Hepatic stellate cell (primary cell): ENCODE data around the gene MIF4GD.
"Not testable (repeated sequence)": the region's sequence is repeated elsewhere in the genome, so short reads cannot be mapped to it uniquely, and the experiment has no call there.

ENCODE experiments used
- DNase-seq: peaks from one replicate; pipeline ENCODE4 v3.0.0; 2011; ENCODE audit warnings: low spot score

The MIF4GD gene

DNA sequence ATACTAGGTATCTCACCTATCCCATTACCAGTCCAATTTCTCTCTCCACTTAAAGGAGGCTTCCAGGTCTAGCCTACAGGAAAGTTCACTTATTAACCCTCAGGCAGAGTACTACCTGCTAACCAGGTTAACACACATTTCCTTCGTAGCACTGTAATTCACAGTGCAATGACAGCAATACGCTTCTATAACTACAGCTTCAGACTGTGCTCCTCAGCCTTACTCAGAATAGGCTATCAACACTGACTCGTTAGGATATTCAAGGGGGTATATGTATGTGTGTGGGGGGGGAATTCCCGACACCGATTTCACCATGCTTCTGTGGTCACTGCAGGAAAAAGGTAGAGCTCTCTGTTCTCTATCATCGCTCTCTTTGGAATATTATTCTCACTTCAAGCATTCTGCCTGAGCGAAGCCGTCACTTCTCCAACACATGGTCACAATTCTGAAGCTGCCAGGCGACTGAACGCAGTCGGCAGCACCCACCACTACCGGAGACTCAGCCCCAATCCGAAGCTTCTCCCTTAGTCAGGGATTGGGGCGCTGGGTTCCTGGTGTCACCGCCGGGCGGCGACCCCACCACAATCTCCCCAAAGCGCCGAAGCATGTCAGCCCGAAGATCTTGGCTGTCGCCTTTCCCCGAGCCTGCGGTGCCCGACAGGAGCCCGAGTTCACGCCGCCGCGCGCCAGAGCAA is 10.2 kb downstream of the MIF4GD start:
- no peak for DNase-seq

DNA sequence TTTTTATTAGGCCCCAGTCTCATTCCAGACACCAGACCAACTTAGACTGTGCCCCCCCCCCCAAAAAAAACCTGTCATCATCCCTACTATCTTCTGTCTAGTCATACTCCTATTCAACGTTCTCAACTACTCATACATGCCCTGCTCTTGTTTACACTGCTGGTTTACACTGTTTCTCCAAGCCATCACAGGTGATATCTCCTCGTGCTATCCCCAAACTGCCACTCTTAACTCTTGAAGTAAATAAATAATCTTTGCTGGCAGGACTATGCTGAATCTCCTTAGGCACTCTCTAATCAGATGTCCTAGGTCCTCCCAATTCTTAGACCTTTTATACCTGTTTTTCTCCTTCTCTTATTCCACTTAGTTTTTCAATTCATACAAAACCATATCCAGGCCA is 13.8 kb downstream of the MIF4GD start:
- DNase-seq: not testable (repeated sequence)

DNA sequence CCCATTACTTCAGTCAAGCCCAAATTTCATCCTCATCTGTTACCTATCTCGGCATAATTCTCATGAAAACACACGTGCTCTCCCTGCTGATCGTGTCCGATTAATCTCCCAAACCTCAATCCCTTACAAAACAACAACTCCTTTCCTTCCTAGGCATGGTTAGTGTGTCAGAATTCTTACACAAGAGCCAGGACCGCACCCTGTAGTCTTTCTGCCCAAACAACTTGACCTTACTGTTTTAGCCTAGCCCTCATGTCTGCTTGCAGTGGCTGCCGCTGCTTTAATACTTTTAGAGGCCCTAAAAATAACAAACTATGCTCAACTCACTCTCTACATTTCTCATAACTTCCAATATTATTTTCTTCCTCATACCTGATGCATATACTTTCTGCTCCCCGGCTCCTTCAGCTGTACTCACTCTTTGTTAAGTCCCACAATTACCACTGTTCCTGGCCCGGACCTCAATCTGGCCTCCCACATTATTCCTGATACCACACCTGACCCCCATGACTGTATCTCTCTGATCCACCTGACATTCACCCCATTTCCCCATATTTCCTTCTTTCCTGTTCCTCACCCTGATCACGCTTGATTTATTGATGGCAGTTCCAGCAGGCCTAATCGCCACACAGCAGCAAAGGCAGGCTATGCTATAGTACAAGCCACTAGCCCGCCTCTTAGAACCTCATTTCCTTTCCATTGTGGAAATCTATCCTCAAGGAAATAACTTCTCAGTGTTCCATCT is 14.9 kb downstream of the MIF4GD start:
- not testable (repeated sequence) for DNase-seq

DNA sequence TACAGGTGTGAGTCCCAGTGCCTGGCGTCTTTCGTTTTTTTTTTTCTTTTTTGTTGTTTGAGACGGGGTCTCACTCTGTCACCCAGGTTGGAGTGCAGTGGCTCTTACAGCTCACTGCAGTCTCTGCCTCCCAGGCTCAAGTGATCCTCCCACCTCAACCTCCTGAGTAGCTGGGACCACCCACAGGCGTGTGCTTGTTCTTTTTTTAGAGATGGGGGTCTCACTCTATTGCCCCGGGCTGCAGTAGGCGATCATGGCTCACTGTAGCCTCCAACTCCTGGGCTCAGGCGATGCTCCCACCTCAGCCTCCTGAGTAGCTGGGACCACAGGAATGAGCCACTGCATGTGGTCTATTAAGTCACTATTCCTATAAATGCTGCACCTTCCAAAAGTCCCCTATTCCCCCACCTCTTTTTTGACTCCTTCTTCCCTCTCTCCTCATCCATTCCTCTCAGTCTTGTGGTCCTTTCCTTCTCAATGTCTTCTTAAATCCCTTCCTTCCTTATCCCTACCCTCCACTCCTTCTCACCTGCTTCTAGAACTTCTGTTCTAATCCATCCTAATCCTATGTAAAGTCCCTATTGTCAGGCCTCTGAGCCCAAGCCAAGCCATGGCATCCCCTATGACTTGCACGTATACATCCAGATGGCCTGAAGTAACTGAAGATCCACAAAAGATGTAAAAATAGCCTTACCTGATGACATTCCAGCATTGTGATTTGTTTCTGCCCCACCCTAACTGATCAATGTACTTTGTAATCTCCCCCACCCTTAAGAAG is 18.8 kb downstream of the MIF4GD start:
- DNase-seq: no peak

DNA sequence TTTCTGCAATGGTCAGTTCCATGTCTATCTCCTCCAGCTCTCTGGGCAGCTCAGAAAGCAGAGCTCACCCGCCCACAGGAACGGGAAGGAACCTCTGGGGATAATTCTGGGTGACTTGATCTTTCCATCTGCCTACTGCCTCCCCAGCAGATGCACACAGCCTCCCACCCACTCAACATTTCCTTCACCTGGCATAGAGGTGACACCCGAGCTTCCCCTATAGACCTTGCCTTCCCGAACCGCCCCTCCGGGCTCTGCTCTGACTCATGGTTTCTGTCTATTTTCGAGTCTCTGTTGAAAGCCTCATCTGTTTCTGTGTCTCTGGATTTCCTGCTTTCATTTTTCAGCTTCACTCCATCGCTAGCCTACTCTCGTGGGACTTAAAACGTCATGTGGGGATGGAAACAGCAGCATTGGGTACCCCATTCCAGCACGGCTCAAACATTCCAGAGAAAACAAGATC is 21.0 kb downstream of the MIF4GD start:
- DNase-seq: peak; percentile 95

DNA sequence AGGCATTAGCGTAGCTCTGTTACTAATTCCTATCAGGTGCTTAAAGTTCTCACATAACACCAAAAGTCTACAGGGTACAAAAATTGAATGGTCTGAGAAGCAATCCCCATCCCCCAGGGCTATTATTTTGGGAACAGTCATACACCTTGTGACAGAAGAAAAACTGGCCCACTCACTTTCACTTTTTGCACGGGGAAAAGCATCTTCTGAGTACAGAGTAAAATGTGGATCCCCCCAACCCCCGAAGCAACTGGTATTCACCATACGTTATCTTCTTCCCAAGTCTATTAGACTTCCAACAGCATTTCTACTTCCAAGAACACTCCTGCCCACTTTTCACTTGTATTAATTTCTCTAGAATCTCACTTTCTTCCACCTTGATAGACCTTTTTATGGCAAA is 21.5 kb downstream of the MIF4GD start:
- no peak for DNase-seq

DNA sequence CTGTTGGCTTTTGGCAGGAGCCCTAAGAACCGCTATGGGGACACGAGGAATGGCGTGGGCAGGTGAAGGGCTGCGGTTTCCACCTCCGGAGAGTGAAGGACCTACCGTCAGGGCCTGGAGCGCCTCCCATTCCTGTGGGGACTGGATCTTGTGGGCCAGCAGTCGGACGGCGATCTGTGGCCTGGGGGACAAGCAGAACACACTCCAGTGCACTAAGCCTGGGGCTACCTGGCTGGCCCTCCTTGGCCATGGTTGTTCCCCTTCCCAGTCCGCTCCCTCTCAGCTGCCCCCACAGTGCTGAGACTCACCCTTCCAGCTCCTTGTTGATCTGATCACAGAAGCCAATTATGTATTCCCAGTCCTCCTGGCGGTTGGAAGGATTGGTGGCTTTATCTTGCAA is 24.6 kb downstream of the MIF4GD start:
- DNase-seq: no peak

DNA sequence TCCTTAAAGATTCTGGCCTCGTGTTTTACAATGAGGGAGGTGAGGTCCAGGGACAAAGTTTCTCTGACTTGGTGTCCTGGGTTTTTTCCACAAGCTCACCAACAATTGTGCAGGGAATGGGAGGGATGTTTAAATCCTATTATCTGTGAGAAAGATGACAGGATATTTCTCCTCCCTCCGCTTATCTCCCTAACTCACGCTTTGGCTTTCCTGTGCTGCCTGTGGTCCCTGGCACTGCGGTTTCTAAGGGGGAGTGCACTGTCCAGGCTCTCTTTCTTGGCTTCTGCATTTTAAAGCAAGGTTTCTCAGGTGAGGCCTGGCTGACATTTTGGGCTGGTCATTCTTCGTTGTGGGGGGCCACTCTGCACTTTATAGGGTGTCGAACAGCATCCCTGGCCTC is 26.0 kb downstream of the MIF4GD start:
- no peak for DNase-seq

DNA sequence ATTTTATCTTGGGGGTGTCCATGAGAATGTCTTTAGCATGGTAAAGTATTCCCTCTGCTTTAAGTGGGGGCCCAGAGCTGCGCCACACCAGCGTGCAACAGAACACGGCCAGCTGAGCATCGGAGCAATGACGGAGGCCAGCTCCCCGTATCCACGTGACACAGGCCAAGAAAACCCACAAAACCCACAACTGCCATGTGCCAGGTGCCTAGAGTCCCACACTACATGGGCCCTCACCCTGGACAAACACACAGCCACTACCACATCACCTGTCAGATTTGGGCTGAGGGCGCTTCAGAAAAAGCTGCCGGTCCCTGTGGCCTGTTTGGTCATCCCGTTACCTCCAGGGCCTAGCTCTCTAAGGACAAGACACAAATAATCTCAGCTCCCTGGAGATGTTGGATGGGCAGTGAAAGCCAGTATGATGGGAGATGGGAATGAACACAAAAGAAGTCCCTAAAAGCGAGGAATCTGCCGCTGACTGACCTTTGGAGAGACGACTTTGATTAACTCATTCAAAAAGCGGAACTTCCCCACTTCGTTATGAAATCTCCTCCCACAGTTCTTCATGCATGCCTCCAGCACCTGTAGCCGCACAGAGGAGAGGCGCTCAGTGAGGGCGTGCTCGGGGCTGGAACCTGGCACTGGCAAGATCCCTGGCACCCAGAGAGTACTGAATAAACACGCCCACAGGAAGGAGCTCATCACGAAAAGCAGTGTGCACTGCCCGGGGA is 26.7 kb downstream of the MIF4GD start:
- no peak for DNase-seq

DNA sequence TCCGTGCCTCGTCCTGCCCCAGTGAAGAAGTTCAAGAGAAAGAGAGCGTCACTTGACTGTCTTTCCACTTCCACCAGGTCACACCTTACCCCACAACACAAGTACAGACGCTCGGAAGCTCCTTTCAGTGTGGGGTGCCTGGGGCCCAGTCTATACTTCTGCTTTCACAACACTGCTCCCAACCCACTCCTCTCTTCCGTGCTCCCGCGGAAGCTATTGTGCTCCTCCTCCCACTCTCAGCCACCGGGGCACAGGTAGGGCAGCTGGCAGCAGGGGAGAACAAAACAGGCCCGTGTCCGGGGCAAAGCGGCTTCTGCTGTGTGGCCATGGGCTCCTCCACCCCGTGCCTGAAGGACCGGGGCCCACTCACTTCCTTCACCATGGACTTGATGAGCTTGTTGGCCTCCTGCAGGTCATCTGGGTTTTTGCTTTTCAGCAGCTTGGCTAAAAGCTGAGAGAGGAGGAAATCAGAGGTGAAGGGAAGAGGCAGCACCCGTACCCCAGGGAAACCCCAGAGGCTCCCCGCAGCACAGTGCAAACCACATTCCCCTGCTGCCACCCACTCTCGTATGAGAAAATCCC is 28.5 kb downstream of the MIF4GD start:
- DNase-seq: no peak

DNA sequence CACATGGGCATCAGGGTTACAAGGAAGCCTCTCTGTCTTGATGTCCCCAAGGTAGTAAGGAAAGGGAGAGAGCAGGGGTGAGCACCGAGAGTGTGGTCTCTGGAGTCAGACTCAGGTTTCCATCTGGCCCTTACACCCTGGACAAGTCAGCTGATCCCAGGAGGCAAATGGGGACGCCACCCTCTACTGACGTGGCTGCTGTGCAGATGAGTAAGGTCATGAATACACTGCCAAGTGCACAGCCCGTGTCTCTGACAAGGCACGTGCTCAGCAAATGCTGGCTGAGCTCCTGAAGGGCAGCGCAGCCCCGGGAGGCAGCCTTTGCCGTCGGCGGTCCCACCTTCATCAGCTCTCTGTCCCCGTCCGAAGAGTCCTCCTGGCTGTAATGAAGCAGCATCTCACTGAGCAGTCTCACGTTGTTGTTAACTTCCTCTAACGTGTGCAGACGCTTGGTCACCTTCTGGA is 29.0 kb downstream of the MIF4GD start:
- no peak for DNase-seq

DNA sequence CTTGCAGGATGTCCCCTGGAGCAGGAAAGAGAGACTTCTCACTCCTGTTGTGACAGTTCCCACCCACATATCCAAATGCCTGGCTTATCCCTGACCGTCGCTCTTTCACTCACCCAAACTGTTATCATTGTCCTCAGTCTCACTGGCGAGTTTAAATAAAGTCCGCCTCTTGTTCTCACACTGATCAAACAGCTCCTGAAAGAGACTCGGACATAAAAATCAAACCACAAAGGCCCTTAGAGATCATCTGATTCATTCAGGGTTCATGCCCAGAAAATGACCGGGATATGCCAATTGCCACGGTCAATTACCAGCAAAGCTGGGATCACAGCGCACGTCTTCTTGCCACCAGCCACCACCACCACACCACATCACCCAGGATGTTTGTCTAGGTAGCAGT is 29.5 kb downstream of the MIF4GD start:
- no peak for DNase-seq

DNA sequence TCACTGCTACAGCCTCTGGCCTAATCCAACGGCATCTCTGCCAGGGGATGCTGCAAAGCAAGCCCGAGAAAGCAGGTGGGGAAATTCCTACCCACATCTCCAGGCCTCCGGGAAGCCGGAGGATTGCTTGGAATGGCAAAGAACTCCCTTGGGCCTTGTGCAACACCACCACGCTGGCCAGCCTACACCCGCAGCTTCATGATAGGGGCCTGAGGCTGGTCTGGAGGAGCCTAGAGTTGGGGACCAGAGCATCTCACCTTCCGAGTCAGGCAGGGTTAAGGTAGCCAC is 29.9 kb downstream of the MIF4GD start:
- DNase-seq: no peak

DNA sequence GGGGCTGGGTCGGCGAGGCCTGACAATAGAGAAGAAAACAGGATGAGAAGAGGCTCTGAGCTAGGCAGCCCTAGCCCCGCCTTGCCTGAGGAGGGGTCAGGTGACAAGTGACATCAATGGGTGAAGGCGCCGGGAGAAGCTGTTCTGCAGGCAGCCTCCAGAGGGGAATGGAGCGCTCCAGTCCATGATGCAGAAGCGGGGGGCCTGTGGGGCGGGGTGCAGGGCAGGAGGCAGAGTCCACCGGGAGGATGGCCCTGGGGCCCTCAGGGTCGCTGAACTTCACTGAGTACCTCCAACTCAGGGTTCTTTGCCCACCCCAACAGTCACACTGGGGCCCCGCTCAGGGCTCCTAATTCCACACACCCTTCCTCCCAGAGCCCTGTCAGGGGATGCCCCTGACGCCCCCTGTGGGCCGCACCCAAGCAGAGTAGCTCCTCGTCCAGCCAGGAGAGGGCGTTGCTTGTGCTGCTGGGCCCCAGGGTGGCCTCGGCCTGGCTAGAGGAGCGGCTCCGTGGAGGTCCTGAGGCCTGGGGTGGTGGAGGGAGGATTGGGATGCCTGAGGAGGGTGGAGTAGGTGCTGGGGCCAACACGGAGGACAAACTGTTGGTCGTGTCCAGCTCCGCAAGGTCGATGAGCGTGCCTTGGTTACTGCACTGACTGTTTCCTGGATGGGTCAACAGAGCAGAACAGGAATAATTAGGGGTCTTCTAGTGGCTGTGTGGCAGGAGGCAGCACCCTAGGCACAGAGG is 30.5 kb downstream of the MIF4GD start:
- peak; percentile 51 for DNase-seq

DNA sequence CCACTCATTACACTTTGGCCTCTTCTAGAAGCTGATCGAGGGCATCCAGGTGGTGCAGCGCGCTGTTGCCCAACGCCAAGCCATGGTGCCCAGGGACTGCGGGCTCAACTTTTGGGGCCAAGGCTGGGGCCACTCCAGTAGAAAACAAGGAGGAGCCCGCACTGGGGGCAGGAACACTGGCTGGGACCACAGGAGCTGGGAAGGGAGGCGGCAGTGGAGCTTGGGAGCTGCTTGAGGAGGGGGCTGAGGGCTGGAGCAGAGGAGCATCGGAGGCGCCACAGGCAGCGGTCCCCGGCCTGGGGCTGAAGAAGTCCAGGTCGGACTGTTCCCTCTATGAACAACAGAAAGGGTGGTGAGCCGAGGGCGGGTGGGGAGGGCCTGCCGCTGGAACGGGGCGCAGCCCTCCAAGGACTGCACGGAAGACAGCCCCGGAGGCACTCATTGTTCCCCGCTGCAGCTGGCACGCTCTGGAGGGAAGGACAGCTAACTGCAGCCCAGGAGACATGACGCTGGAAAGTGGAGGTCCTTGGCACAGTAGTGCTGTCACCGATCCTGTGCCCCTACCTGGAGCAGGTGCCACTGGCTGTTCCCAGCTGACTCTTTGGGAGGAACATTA is 31.1 kb downstream of the MIF4GD start:
- DNase-seq: no peak

DNA sequence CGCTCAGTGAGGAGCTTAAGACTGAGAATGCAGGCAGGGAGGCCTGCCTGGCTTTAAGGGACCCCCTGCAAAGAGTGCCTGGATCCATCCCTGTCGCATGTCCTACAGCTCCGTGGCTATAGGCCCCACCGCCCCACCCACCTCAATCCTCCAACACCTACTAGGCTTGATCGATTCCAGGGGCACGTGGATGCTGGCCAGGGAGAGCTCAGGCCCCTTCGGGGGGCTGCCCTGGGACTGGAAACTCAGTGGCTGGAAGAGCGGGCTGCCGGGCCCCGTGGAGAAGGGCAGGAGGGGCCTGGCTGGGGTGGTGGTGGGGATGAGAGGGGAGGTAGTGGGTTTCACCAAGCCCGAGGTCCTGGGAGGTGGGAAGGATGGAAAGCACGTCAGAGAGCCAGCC is 31.8 kb downstream of the MIF4GD start:
- DNase-seq: no peak

DNA sequence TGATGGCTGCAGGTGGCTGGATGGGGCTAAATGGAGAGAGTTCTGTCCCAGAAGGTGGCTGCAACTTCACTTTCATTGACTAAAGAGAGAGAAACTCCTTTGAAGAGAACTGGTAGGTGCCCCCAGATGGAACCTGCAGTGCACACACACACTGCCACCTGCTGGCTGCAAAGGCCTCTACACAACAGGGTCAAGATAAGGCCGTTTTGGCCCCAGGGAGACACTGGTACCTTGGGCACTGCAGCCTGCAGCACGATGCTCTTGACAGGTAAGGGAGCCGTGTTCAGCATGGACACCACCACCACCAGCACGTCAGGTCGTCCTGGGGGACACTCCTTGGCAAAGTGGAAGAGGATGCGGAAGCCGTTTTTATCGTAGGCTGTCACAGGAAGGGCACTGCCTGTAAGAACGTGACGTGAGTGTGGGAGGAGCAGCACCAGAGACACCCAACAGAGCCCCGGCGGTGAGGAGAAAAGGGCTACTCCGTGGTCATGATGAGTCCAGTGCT is 32.3 kb downstream of the MIF4GD start:
- peak; percentile 86 for DNase-seq

DNA sequence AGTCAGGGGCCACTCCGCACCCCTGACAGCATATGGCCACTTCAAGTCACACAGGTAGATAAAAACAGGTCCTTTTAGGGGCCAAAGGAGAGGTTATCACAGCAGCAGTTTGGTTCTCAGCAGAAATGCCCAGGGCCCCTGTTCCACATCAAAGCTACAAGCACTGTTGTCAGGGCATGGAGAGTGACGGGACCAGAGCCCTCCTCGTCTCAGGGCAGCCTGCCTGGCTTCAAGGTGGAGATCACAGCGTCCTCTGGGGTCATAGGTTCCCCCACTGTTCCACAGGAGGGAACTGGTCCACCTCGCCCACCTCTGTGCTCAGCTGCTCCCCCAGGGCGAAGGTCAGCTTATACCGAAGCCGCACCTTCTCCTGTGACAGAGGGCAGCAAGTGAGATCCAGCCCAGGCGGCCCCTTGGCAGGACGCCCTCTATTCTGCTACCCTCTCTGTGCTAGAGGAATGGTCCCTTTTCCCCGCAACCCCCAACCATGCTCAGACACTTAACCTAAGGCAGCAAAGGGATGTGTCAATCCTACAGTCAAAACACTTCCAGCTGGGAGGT is 32.9 kb downstream of the MIF4GD start:
- DNase-seq: no peak

DNA sequence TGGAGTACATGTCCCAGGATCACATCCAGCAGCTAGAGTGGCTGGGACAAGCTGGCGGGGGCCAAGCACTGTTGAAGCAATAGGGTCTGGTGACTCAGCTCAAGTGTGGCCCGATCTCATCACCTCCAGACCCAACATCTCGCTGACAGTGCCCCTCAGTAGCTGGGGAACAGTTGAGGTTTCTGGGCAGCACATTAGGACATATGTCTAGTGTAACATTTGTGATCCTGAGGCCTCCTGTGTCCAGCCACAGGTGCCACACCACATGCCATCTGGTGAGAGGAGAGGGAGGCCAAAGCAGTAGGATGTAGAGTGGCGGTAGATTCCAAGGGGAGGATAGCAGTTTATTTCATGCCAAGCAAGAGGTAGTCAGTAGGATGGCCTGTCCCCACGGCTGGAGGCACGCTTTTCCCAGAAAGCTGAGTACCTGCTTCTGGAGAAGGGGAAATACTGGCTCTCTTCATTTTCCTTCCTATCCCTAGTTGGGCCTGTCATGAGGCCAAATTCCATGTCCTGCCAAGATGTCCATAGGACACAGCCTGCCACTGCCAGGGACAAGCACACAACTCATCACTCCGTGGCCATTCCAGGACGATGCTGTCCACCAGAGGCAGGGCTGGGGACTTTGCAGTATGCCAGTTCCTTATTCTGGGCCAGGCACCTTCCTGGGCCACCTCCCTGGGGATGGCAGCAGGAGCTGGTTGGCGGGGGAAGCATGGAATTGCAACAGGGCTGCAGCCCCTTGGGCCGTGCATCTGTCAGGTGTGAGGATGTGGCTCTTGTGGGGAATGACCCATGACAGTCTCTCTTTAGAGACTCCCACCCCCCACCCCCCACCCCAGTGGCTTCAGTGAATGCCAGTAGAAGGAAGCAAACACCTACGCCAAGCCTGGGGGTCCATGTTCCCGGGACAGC is 33.7 kb downstream of the MIF4GD start:
- no peak for DNase-seq
